Cerebellar cortex (tissue), 1 donor: ENCODE measurements around the gene DNAL4.

Source experiments
- DNase-seq: peaks from one replicate; pipeline ENCODE4 v3.0.0-alpha.2; 2015; ENCODE audit warnings: low spot score

The DNAL4 gene

GRCh38 chr22:38784856-38785255 lies 9.1 kb downstream of the DNAL4 start:
- no peak for DNase-seq

- no peak for DNase-seq
These were observed 9.9 kb downstream of the DNAL4 start for GRCh38 chr22:38784035-38784434.

- no peak for DNase-seq
These were observed 10.8 kb downstream of the DNAL4 start for GRCh38 chr22:38783095-38783615.

GRCh38 chr22:38782402-38783094 lies 11.4 kb downstream of the DNAL4 start:
- no peak for DNase-seq

GRCh38 chr22:38781033-38781432 lies 12.9 kb downstream of the DNAL4 start:
- DNase-seq, result peak; percentile 51

- DNase-seq, result peak; percentile 27
These were observed 16.8 kb downstream of the DNAL4 start for GRCh38 chr22:38777087-38777671.

- DNase-seq, result no peak
These were observed 17.9 kb downstream of the DNAL4 start for GRCh38 chr22:38776086-38776485.

GRCh38 chr22:38775656-38776055 lies 18.3 kb downstream of the DNAL4 start:
- no peak for DNase-seq

GRCh38 chr22:38774496-38775166 lies 19.3 kb downstream of the DNAL4 start:
- no peak for DNase-seq

- DNase-seq, result no peak
These were observed 20.5 kb downstream of the DNAL4 start for GRCh38 chr22:38773363-38773946.

- no peak for DNase-seq
These were observed 21.4 kb downstream of the DNAL4 start for GRCh38 chr22:38772623-38772873.

- DNase-seq, result no peak
These were observed 23.5 kb downstream of the DNAL4 start for GRCh38 chr22:38770257-38770949.

- DNase-seq, result no peak
These were observed 25.9 kb downstream of the DNAL4 start for GRCh38 chr22:38768036-38768435.

GRCh38 chr22:38767313-38767712 lies 26.6 kb downstream of the DNAL4 start:
- DNase-seq, result no peak

- peak; percentile 58 for DNase-seq
These were observed 27.7 kb downstream of the DNAL4 start for GRCh38 chr22:38766076-38766777.

- DNase-seq, result no peak
These were observed 31.4 kb downstream of the DNAL4 start for GRCh38 chr22:38762551-38762983.

- no peak for DNase-seq
These were observed 32.5 kb downstream of the DNAL4 start for GRCh38 chr22:38761202-38762162.

GRCh38 chr22:38760477-38761201 lies 33.3 kb downstream of the DNAL4 start:
- DNase-seq, result no peak

- no peak for DNase-seq
These were observed 34.9 kb downstream of the DNAL4 start for GRCh38 chr22:38759005-38759404.
